ENCODE measurements around the gene IFNL2.
"Not testable (repeated sequence)": the region's sequence is repeated elsewhere in the genome, so short reads cannot be mapped to it uniquely, and the experiment has no call there.

Gene IFNL2

GRCh38 chr19:39270036-39270871 is 2.1 kb downstream of the IFNL2 start:
- H3K9me3 ChIP-seq = peaks cover under 1% of the 10 kb centered on the region
- no peak overlapping the region for H3K9ac ChIP-seq
- H3K4me2 ChIP-seq = peak overlapping the region; percentile 24; the same call in 1 of the 2 replicates
- H3K4me3 ChIP-seq = no peak overlapping the region
- H4K20me1 ChIP-seq = no peaks in the 10 kb centered on the region
- no peaks in the 10 kb centered on the region for H3K27me3 ChIP-seq
- peaks cover 15% of the 10 kb centered on the region for H3K4me1 ChIP-seq
- H3K36me3 ChIP-seq = no peaks in the 10 kb centered on the region
- H3K27ac ChIP-seq = no peak overlapping the region
- TF ChIP-seq Cebpa-rat (IDR thresholded peaks at IDR 0.05) = no peak

GRCh38 chr19:39273859-39274258 is 5.7 kb downstream of the IFNL2 start:
- not testable (repeated sequence) for H3K27ac ChIP-seq

GRCh38 chr19:39275578-39275977 is 7.4 kb downstream of the IFNL2 start:
- Histone ChIP-seq H3K9me3 (no peaks in the 10 kb centered on the region), H3K27me3 (no peaks in the 10 kb centered on the region), H3K9ac (no peak overlapping the region), H3K36me3 (no peaks in the 10 kb centered on the region), H3K4me2 (no peak overlapping the region), H3K4me3 (no peak overlapping the region), H4K20me1 (no peaks in the 10 kb centered on the region), H3K27ac (no peak overlapping the region), H3K4me1 (no peaks in the 10 kb centered on the region; the same call in 1 of the 2 replicates)
- TF ChIP-seq Cebpa-rat (IDR thresholded peaks at IDR 0.05) = no peak

More at GRCh38 chr19:39273859-39274258, 5.7 kb downstream of the IFNL2 start:
- H3K9ac ChIP-seq, H3K36me3 ChIP-seq, H3K27me3 ChIP-seq, H3K4me2 ChIP-seq, H4K20me1 ChIP-seq, H3K4me1 ChIP-seq, H3K9me3 ChIP-seq, H3K4me3 ChIP-seq: not testable (repeated sequence)

- no peak overlapping the region for H3K9ac ChIP-seq
- H4K20me1 ChIP-seq = no peaks in the 10 kb centered on the region
- H3K27me3 ChIP-seq = no peaks in the 10 kb centered on the region
- no peak overlapping the region for H3K4me2 ChIP-seq
- H3K9me3 ChIP-seq = peaks cover 8% of the 10 kb centered on the region
- H3K27ac ChIP-seq = no peak overlapping the region
- no peak overlapping the region for H3K4me3 ChIP-seq
- H3K4me1 ChIP-seq = no peaks in the 10 kb centered on the region
- TF ChIP-seq Cebpa-rat (IDR thresholded peaks at IDR 0.05) = no peak
- H3K36me3 ChIP-seq = no peaks in the 10 kb centered on the region
Measured at GRCh38 chr19:39276740-39277139, 8.5 kb downstream of the IFNL2 start.

- no peak overlapping the region for H3K9ac ChIP-seq
- no peak overlapping the region for H3K27ac ChIP-seq
- TF ChIP-seq Cebpa-rat (IDR thresholded peaks at IDR 0.05) = no peak
- H3K4me3 ChIP-seq = no peak overlapping the region
- no peak overlapping the region for H3K4me2 ChIP-seq
- no peaks in the 10 kb centered on the region for H3K36me3 ChIP-seq
- H3K9me3 ChIP-seq = peaks cover 16% of the 10 kb centered on the region
- H4K20me1 ChIP-seq = no peaks in the 10 kb centered on the region
- H3K27me3 ChIP-seq = no peaks in the 10 kb centered on the region
- H3K4me1 ChIP-seq = no peaks in the 10 kb centered on the region
Measured at GRCh38 chr19:39277598-39277997, 9.4 kb downstream of the IFNL2 start.

- no peak overlapping the region for H3K4me3 ChIP-seq
- no peak overlapping the region for H3K4me2 ChIP-seq
- no peak for TF ChIP-seq Cebpa-rat (IDR thresholded peaks at IDR 0.05)
- H4K20me1 ChIP-seq = no peaks in the 10 kb centered on the region
- H3K9me3 ChIP-seq = peaks cover 34% of the 10 kb centered on the region
- no peak overlapping the region for H3K27ac ChIP-seq
- H3K36me3 ChIP-seq = no peaks in the 10 kb centered on the region
- H3K27me3 ChIP-seq = no peaks in the 10 kb centered on the region
- H3K9ac ChIP-seq = no peak overlapping the region
- H3K4me1 ChIP-seq = no peaks in the 10 kb centered on the region
Measured at GRCh38 chr19:39282021-39282420, 13.8 kb downstream of the IFNL2 start.

GRCh38 chr19:39284032-39284431 is 15.8 kb downstream of the IFNL2 start:
- no peaks in the 10 kb centered on the region for H3K27me3 ChIP-seq
- no peak for TF ChIP-seq Cebpa-rat (IDR thresholded peaks at IDR 0.05)
- H3K9ac ChIP-seq = no peak overlapping the region
- H3K9me3 ChIP-seq = peaks cover 34% of the 10 kb centered on the region
- no peak overlapping the region for H3K4me3 ChIP-seq
- no peak overlapping the region for H3K4me2 ChIP-seq
- H4K20me1 ChIP-seq = no peaks in the 10 kb centered on the region
- no peak overlapping the region for H3K27ac ChIP-seq
- no peaks in the 10 kb centered on the region for H3K4me1 ChIP-seq
- no peaks in the 10 kb centered on the region for H3K36me3 ChIP-seq

GRCh38 chr19:39293394-39293793 is 25.2 kb downstream of the IFNL2 start:
- peaks cover 11% of the 10 kb centered on the region; the same call in 1 of the 2 replicates for H3K9me3 ChIP-seq
- H3K9ac ChIP-seq = no peak overlapping the region
- no peaks in the 10 kb centered on the region for H3K36me3 ChIP-seq
- no peak overlapping the region for H3K27ac ChIP-seq
- H3K4me1 ChIP-seq = peaks cover 8% of the 10 kb centered on the region; the same call in 1 of the 2 replicates
- H3K27me3 ChIP-seq = no peaks in the 10 kb centered on the region
- TF ChIP-seq Cebpa-rat (IDR thresholded peaks at IDR 0.05) = no peak
- H4K20me1 ChIP-seq = no peaks in the 10 kb centered on the region
- H3K4me2 ChIP-seq = no peak overlapping the region
- H3K4me3 ChIP-seq = no peak overlapping the region

- no peaks in the 10 kb centered on the region for H4K20me1 ChIP-seq
- H3K4me2 ChIP-seq = no peak within 1 kb of the TSS
- no peak within 1 kb of the TSS for H3K4me3 ChIP-seq
- no peaks in the 10 kb centered on the region for H3K27me3 ChIP-seq
- H3K9me3 ChIP-seq = 0 out of 2 replicates have a peak, but pooled peaks cover 2% of the 10 kb centered on the region
- H3K36me3 ChIP-seq = no peaks in the 10 kb centered on the region
- peaks cover 8% of the 10 kb centered on the region; the same call in 1 of the 2 replicates for H3K4me1 ChIP-seq
- H3K27ac ChIP-seq = no peak within 1 kb of the TSS
- no peak for TF ChIP-seq Cebpa-rat (IDR thresholded peaks at IDR 0.05)
- no peak within 1 kb of the TSS for H3K9ac ChIP-seq
Measured at GRCh38 chr19:39296055-39296645, 28.0 kb downstream of the IFNL2 start, which contains the start of gene IFNL1. IFNL1 (plus strand) TSS chr19:39296407; CDS start chr19:39296422, 15 bp downstream.

- H3K9me3 ChIP-seq = no peaks in the 10 kb centered on the region
- no peaks in the 10 kb centered on the region for H4K20me1 ChIP-seq
- TF ChIP-seq Cebpa-rat (IDR thresholded peaks at IDR 0.05) = no peak
- peaks cover 8% of the 10 kb centered on the region; the same call in 1 of the 2 replicates for H3K4me1 ChIP-seq
- no peaks in the 10 kb centered on the region for H3K36me3 ChIP-seq
- no peak overlapping the region for H3K4me2 ChIP-seq
- H3K4me3 ChIP-seq = no peak overlapping the region
- no peak overlapping the region for H3K9ac ChIP-seq
- H3K27me3 ChIP-seq = no peaks in the 10 kb centered on the region
- no peak overlapping the region for H3K27ac ChIP-seq
Measured at GRCh38 chr19:39296906-39297305, 28.7 kb downstream of the IFNL2 start.
